DMS53 treated with DMSO at 0.1 percent for 48 hours (cell line): ENCODE measurements around the gene CHIT1.

Source experiments
- DNase-seq: peaks from one replicate; lab custom pipeline; 2025; ENCODE audit not compliant: unreplicated experiment; lab: John Stamatoyannopoulos, UW

Gene CHIT1

GRCh38 chr1:203189951-203190352 lies 39.5 kb downstream of the CHIT1 start:
- DNase-seq: no peak

DNA sequence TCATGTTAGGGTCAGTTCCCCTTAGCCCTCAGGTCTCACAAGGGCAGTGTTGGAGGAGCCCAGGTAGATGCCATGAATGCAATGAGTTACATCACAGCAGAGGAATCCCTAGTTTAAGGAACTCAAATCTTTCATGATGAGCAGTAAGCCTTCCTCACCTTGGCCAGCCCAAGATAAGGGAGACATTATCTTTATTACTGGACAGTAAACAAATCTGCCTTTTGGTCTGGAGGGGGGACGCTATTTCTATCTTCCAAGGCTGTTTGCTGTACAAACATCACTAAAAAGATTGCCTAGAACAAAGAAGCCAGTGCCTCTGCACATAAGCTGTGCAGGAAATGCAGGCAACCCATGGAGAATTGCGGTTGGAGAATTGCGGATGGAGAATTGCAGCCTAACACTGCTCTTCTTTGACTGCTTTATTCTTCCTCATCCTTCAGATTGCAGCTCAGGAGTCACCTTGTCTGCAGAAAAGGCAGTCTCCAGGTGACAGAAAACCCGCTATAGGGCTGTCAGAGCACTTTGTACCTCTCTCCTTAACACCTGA lies 40.7 kb downstream of the CHIT1 start:
- DNase-seq: no peak

DNA sequence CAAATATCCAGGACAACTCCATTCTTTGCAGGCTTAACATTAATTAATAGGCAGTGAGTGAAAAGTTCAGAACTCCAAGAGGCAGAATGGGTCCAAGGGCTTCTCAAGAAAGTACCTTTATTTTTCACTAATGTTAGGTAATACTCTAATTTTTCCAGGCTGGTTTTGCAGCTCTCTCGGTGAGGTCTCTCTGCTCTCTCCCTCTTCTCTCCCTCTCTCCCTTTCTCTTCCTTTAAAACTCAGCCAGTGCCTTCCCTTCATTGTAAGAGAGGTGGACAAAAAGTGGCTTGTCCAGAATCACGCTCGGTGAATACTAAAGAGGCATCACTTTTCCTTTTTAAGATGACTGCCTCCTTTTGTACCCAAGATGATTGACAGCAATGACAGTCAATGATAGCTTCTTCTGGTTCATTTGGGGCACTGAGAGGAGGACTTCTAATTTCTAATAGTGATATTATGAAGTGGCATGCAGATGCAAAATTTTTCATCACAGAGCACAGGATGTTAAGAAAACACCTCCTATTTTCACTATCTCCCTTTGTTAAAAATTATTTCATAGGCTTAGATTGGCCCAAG lies 41.7 kb downstream of the CHIT1 start:
- no peak for DNase-seq

DNA sequence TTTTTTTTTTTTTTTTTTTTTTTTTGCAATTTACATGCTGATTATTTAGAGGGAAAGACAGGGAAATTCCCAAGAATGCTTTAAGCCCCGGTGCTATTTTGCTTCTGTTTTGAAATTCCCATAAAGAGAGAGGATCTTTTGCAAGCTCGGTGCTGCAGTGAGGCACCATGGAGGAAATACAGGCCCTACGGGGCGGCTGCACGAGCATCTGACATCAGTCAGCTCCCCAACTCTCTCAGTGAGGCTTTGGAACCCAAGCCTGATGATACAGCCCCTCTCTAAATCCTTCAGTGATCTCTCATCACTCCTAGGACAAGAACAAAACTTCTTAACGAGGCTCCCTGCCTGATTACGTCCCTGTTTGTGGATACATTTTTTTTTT lies 42.2 kb downstream of the CHIT1 start:
- no peak for DNase-seq

GRCh38 chr1:203186446-203187303 lies 42.8 kb downstream of the CHIT1 start, which contains the start of gene CHI3L1:
Gene CHI3L1 (minus strand): TSS chr1:203186704. CDS start chr1:203186623, 81 bp downstream.
- no peak for DNase-seq

DNA sequence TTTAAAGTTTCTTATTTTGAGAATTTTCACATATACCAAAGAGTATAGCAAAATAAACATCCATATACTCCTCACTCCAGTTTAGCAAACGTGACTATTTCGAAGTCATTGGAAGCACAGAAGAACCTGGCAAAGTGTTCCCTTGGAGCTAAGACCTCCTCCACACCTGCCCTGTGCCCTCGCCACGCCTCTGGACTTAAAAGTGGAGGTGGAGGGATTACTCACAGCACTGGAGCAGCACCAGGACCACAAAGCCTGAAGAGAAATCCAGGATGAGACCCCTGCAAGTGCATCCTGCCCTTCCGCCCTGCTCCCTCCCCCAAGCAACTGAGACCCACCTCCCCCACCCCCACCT lies 43.4 kb downstream of the CHIT1 start:
- DNase-seq: no peak

GRCh38 chr1:203185585-203185984 lies 43.9 kb downstream of the CHIT1 start:
- no peak for DNase-seq

DNA sequence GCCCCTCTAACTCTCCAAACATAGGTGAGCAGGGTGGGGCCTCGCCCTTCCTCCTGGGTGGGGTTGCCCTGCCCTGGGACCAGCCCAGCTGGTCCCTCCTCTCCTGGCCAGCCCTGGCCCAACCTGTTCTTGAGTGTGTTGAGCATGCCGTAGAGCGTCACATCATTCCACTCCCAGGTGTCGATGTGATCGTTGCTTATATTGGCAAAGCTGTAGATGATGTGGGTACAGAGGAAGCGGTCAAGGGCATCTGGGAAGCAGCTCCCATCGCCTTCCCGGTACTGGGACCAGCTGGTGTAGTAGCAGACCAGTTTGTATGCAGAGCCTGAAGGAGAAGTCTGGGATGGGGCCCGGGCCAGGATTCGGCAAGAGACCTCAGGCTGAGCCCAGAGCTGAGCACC lies 44.4 kb downstream of the CHIT1 start:
- DNase-seq: no peak

DNA sequence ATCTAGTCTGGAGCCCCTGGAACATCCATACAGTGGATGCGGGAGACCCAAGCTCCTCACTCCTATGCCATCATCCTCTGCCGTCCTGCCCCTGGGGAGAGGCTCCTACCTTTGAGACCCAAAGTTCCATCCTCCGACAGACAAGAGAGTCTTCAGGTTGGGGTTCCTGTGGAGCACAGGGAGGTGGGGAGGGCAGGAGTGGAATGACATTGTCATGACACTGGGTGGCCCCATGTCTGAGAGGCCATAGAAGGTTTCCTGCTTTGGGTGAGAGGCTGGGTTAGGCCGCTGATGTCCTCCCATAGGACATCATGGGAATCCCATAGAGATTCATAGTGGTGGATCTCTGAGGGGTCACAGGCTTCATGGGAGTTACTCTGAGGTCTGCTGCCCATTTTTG lies 45.0 kb downstream of the CHIT1 start:
- no peak for DNase-seq

DNA sequence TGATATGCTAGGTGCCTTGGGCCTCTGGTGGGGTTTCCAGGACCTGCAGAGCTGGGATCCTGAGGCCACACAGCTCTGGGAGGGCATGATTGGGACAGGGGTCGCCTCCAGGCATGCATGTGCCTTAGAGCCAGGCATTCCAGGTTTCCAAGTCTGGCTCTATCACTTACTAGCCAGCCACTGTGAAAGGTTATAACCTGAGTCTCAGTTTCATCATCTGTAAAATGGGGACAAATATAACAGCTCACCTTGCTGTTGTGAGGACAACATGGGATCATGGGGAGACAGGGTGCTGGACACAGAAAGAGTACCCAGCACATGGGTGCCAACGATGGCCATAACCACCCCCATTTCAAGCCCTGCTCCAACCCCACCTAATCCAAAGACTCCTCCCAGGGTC lies 45.6 kb downstream of the CHIT1 start:
- no peak for DNase-seq

DNA sequence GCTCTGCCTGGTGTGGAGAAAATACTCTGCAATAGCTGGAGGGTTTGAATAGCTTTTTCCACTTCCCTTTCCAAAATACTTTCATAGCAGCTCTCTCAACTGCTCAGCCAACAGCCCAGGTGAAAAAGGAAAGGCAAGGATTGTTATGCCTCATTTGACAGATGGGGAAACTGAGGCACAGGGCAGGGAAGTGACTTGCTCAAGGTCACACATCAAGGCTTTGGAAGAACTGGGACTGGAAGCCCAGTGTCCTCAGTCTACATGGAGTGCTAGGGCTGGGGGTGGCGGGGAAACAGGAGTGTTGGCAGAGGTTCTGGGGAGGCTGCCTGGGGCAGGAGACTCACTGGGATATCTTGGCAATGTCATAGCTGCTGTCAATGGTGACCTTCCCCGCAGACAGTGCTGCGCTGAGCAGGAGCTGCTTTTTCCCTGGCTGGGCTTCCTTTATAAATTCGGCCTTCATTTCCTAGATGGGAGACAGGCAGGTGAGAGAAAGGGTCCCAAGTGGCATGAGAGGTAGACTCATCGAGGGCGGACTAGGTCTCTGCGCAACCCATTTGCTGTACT lies 47.0 kb downstream of the CHIT1 start:
- DNase-seq: no peak

DNA sequence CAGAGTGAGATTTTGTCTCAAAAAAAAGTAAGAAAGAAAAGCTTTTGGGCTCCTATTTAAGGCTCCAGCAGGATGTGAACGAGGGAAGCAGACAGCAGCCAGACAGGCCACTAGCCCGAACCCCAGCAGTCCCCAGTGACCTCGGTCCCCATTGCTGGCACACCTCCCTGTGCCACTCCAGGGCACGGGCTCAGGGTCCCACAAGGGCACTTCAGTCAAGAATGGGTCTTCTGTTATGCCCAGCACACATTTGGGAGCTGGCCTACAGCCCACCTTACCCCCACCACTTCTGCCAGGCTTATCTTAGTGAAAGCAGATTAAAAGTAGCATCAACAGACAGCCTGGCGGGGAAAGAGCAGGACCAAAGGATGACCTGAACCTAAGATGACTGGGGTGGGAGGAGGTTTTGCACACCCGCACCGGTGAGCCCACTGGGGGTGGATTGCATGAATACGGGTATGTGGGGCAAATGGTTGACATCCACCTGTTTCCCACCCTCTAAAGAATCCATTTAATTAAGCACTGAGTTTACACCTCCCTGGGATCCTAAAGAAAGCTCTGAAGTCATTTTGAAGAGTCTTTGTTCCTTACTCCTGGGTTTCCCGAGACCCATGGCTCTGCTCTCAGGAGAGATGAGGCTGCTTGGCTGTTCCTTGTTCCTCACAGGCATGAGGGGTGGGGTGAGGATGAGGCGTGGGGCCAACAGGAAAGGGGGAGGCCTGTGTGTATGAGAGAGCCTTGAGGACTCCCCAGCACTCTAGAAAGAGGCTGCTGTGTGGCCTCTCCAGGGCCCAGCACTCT lies 47.7 kb downstream of the CHIT1 start:
- no peak for DNase-seq

- DNase-seq: no peak
Measured at GRCh38 chr1:203180611-203181330, 48.7 kb downstream of the CHIT1 start.

GRCh38 chr1:203179667-203180005 lies 49.8 kb downstream of the CHIT1 start:
- no peak for DNase-seq

DNA sequence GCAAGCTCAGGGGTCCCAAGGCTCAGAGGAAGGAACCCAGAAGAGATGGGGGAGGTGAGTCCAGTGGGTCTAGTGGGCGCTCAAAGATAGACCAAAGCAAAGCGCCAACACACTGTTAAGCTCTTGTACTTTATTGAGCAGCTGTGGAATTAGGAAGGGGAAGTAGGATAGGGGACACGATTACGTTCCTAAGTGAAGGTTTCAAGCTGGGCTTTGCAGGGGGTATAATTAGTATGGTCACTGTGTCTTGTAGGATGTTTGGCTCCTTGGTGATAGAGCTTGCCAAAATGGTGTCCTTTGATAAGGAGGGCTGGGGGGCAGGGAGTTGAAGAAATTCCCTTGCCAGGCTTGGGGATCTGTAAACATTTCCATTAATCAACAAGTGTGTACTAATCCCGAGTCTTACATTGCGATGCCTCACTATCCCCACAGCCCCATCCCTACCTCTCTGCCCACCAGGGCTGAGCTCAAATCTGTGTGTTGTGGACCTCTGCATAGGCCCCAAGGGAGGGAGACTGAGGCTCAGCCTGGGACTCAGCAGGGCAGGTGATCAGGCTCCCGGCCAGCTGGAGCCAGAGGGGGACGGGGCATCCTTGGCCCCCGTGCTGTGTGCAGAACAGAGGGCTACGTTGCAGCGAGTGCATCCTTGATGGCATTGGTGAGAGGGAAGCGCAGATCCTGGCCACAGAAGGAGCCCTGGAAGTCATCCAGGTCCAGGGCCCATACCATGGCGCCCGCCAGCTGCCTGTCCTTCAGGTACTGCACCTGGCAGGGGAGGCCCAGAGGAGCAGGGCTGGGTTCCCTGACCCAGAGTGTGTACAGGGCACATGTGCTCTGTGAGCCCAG lies 50.4 kb downstream of the CHIT1 start:
- no peak for DNase-seq

DNA sequence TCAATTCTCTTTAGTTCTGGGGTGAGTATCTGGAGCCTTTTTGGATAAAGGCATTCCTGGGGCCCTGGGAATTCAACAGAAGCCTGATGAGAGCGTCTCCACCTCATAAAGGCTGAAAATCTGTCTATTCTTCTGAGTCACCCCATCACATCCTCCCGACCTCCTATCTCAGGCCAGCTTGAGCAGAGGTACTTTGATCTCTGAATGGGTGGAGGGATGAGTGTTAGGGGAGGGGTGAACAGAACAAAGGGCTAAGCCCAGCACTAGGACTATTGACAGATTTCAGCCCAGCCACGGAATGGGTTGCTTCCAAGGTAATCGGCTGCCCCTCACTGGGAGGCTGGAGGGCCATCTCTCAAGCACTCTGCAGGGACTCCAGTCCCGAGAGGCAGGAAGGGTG lies 51.4 kb downstream of the CHIT1 start:
- DNase-seq: no peak

- DNase-seq: no peak
Measured at GRCh38 chr1:203177470-203178039, 51.9 kb downstream of the CHIT1 start.

DNA sequence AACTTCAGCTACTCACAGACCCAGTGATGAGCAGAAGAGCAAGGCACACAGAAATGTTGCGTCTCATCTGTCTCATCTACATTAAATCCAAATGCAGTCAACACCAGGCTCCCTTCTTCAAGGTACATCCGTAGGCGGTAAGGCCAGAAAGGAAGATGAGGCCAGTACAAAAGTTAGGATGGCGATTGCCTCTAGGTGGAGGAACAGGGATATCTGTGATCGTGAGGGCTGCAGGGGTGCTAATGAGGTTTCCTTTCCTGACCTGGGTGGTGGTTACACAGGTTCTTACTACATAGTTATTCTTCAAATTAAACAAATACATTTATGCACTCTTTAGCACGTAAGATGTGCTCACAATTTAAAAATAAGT lies 52.5 kb downstream of the CHIT1 start:
- DNase-seq: no peak

- DNase-seq: no peak
Measured at GRCh38 chr1:203176273-203177035, 53.0 kb downstream of the CHIT1 start.
